HG03025 (cell line): ENCODE data around the gene STAM.

ENCODE experiments used
- ATAC-seq: cut with Tn5 transposase; IDR thresholded peaks from one replicate; pipeline ENCODE4 v1.9.1; 2021; ENCODE audit warnings: mild to moderate bottlenecking, moderate library complexity; ENCODE audit not compliant: unreplicated experiment, low FRiP score

The STAM gene

GRCh38 chr10:17758200-17758599 is 114.2 kb downstream of the STAM start:
- no peak for ATAC-seq

DNA sequence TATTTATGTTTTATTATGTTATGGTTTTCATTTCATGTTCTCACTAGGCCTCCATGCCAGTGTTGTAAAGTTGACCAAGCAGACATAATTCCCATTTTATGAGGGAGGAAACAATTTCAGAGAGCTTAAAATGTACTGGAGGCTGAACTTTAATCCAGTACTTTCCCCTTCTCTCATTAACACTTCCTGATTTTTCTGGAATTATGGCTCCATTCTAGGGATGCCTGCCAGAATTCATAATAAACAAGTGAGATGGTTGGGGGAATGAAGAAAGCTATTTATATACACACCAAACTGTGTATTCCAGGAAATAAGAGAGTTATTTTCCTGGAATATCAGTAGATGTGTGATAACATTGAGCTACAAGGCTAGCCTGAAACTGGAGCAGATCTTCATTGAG is 114.9 kb downstream of the STAM start:
- no peak for ATAC-seq

- no peak for ATAC-seq
These were observed 120.2 kb downstream of the STAM start for GRCh38 chr10:17764142-17764541.

- no peak for ATAC-seq
These were observed 121.7 kb downstream of the STAM start for GRCh38 chr10:17765602-17766001.
